Lower leg skin (tissue), 4 donors: ENCODE data around the gene CERS5. TPM values are rescaled to one million over a fixed set of nuclear protein-coding genes. Genes with fewer than 3 reads are reported as not detected.

Experiments used
- DNase-seq, 2 donors: peaks; one replicate each; pipeline ENCODE4 v3.0.0-alpha.2; 2019; ENCODE audit warnings: low spot score in 2 of 2
- H3K4me3 ChIP-seq: fragments of 200-600 bp; sonication (generic); 2 replicates; pipeline ENCODE4 v1.5.1; 2017; ENCODE audit warnings: mild to moderate bottlenecking, low read depth; ENCODE audit not compliant: poor library complexity, severe bottlenecking
- CTCF ChIP-seq, 3 donors: fragments of 450-650 bp; IDR thresholded peaks; one replicate each; pipeline ENCODE4 v1.5.1; 2016; ENCODE audit warnings: antibody characterized with exemption in 3 of 3, mild to moderate bottlenecking in 3 of 3, moderate library complexity in 2 of 3
- POLR2A ChIP-seq, 2 donors: fragments of 450-650 bp; IDR thresholded peaks; one replicate each; pipeline ENCODE4 v1.6.1; 2016 to 2017; ENCODE audit warnings: antibody characterized with exemption in 2 of 2, mild to moderate bottlenecking in 1 of 2, moderate library complexity in 1 of 2
- WGBS, 2 donors: methylation state at CpG; one replicate each; pipeline ENCODE4 v1.1.5; 2018; 5-methylcytosine and 5-hydroxymethylcytosine counted together
- intact Hi-C: fragments of 100-400 bp; cut with DNase I; formaldehyde crosslinking; loops from one replicate; pipeline ENCODE4 v1.15.0; 2023; ENCODE audit warnings: low total_unique reads
- total RNA-seq, 4 donors: library from RNA; depleted of rRNA; stranded (reverse); fragments of >200 nt; gene quantifications; one replicate each; pipeline ENCODE4 v1.1.0, GENCODE V29; 2016

Gene CERS5
- total RNA-seq, 4 donors from 2014 or later = 31.8 to 34.5 (median 32.5) TPM

DNA sequence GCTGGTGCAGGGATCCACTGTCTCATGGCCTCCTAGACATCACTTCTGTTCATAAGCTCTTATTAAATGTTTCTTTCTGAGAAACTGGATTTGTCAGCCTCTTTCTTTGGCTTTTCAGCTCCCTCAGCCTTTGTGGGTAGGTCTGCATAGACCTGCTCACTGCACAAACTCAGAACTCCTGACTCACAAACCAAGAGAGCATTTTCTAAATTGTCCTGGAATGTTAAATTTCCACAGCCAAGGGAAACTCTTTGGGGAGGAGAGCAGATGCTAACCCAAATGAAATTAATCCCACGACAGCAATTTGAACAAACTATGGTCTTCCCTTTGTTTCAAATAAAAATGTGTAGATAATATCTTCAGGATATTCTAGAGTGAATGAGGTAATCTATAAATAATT is 19.5 kb upstream of the CERS5 start:
- WGBS, 2 donors = 31 to 41% methylated on average over 1 of the region's 1 CpG
- intact Hi-C loops = no loop called here
- TF ChIP-seq POLR2A (IDR thresholded peaks at IDR 0.05) (no peak), CTCF (IDR thresholded peaks at IDR 0.05) (no peak)
- no peak overlapping the region for H3K4me3 ChIP-seq
- DNase-seq = no peak

GRCh38 chr12:50185970-50186663 is 18.9 kb upstream of the CERS5 start:
- DNase-seq = peak in 1 of 2 donors; percentile 48
- 45 to 50% methylated on average over 6 of the region's 6 CpGs for WGBS, 2 donors
- intact Hi-C loops = no loop called here
- no peak overlapping the region for H3K4me3 ChIP-seq
- TF ChIP-seq CTCF (IDR thresholded peaks at IDR 0.05) (no peak), POLR2A (IDR thresholded peaks at IDR 0.05) (no peak)

GRCh38 chr12:50185301-50185895 is 18.2 kb upstream of the CERS5 start:
- 44 to 46% methylated on average over 4 of the region's 4 CpGs for WGBS, 2 donors
- no peak for TF ChIP-seq POLR2A (IDR thresholded peaks at IDR 0.05)
- TF ChIP-seq CTCF (IDR thresholded peaks at IDR 0.05) = no peak
- intact Hi-C loops = no loop called here
- no peak overlapping the region for H3K4me3 ChIP-seq
- DNase-seq = peak in 1 of 2 donors; percentile 28

GRCh38 chr12:50184261-50184660 is 17.1 kb upstream of the CERS5 start:
- WGBS, 2 donors = 85 to 86% methylated on average over 5 of the region's 5 CpGs

GRCh38 chr12:50182461-50182860 is 15.3 kb upstream of the CERS5 start:
- TF ChIP-seq CTCF (IDR thresholded peaks at IDR 0.05) = no peak
- TF ChIP-seq POLR2A (IDR thresholded peaks at IDR 0.05) = no peak
- H3K4me3 ChIP-seq = no peak overlapping the region
- intact Hi-C loops = no loop called here
- no peak for DNase-seq

More at GRCh38 chr12:50184261-50184660, 17.1 kb upstream of the CERS5 start:
- intact Hi-C loops = no loop called here
- no peak for TF ChIP-seq POLR2A (IDR thresholded peaks at IDR 0.05)
- TF ChIP-seq CTCF (IDR thresholded peaks at IDR 0.05) = no peak
- DNase-seq = peak in 1 of 2 donors; percentile 61
- no peak overlapping the region for H3K4me3 ChIP-seq
